HAP-1 (cell line): ENCODE data around the gene PRSS50.
"Not testable (repeated sequence)": the region's sequence is repeated elsewhere in the genome, so short reads cannot be mapped to it uniquely, and the experiment has no call there.

Source experiments
- DNase-seq, 2 experiments: peaks; one replicate each; pipeline ENCODE4 v3.0.0-alpha.2; 2016 to 2020; ENCODE audit warnings: low spot score in 2 of 2
- H3K27me3 ChIP-seq: fragments of 250-450 bp; sonication (Bioruptor Pico); 2 replicates; pipeline ENCODE4 v1.5.1; 2020; ENCODE audit warnings: low read depth, mild to moderate bottlenecking, moderate library complexity
- H3K36me3 ChIP-seq: fragments of 250-450 bp; sonication (Bioruptor Pico); replicated peaks from 2 replicates; pipeline ENCODE4 v1.5.1; 2020; ENCODE audit warnings: mild to moderate bottlenecking
- H3K4me1 ChIP-seq: fragments of 250-450 bp; sonication (Bioruptor Pico); 2 replicates; pipeline ENCODE4 v1.5.1; 2020; ENCODE audit warnings: mild to moderate bottlenecking
- H3K4me3 ChIP-seq: fragments of 250-450 bp; sonication (Bioruptor Pico); 2 replicates; pipeline ENCODE4 v1.5.1; 2020; ENCODE audit warnings: mild to moderate bottlenecking, moderate library complexity
- H3K9me3 ChIP-seq: fragments of 250-450 bp; sonication (Bioruptor Pico); 2 replicates; pipeline ENCODE4 v1.5.1; 2020; ENCODE audit warnings: mild to moderate bottlenecking, moderate library complexity
- in situ Hi-C: fragments of 300-500 bp; cut with MboI; formaldehyde crosslinking; loops from 3 replicates; pipeline ENCODE4 v1.14.3; 2020; ENCODE audit warnings: low sequenced_read_pairs, inconsistent platforms, mixed read lengths

Gene PRSS50, protein sequence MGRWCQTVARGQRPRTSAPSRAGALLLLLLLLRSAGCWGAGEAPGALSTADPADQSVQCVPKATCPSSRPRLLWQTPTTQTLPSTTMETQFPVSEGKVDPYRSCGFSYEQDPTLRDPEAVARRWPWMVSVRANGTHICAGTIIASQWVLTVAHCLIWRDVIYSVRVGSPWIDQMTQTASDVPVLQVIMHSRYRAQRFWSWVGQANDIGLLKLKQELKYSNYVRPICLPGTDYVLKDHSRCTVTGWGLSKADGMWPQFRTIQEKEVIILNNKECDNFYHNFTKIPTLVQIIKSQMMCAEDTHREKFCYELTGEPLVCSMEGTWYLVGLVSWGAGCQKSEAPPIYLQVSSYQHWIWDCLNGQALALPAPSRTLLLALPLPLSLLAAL

GRCh38 chr3:46717447-46718231 is at the start of gene PRSS50:
Gene PRSS50, minus strand, starts transcription at chr3:46717869. Its CDS starts 45 bp downstream, at chr3:46717824.
- in situ Hi-C loops, result loop anchor here (25.0 kb wide), 1 partner anchor 645 kb away; no protein-coding TSS in a partner anchor
- Histone ChIP-seq H3K9me3 (no peaks in the 10 kb centered on the region), H3K4me3 (no peak within 1 kb of the TSS), H3K27me3 (no peaks in the 10 kb centered on the region; the same call in 1 of the 2 replicates), H3K36me3 (no peaks in the 10 kb centered on the region; the same call in 1 of the 2 replicates), H3K4me1 (no peaks in the 10 kb centered on the region)
- peak in 1 of 2 experiments; percentile 37 for DNase-seq

DNA sequence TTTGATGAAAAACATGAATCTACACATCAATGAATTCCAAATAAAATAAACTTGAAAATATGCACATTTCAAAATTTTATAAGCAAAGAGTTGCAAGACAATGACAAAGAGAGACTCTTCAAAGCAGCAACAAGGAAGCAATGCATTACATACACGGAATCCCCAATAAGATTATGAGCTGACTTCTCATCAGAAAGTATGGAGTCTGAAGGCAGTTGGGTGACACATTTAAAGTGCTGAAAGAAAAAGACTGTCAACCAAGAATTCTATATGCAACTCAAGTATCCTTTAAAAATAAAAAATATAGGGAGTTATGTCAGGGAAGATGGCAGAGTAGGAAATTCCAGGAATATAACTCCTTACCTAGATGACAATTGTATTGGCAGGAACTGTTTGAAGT is 46.5 kb upstream of the PRSS50 start:
- H3K36me3 ChIP-seq, result no peaks in the 10 kb centered on the region
- DNase-seq, result no peak
- H3K27me3 ChIP-seq, result no peaks in the 10 kb centered on the region
- H3K4me1 ChIP-seq, result no peaks in the 10 kb centered on the region
- H3K4me3 ChIP-seq, result no peak overlapping the region
- in situ Hi-C loops, result no loop called here
- peaks cover 3% of the 10 kb centered on the region; the same call in 1 of the 2 replicates for H3K9me3 ChIP-seq

- DNase-seq, result no peak
- Histone ChIP-seq H3K4me1 (no peaks in the 10 kb centered on the region), H3K27me3 (no peaks in the 10 kb centered on the region), H3K4me3 (no peak overlapping the region), H3K36me3 (no peaks in the 10 kb centered on the region), H3K9me3 (peaks cover 3% of the 10 kb centered on the region; the same call in 1 of the 2 replicates)
- in situ Hi-C loops, result no loop called here
Measured at GRCh38 chr3:46763178-46763577, 45.5 kb upstream of the PRSS50 start.

- Histone ChIP-seq H3K4me3 (no peak overlapping the region), H3K9me3 (no peaks in the 10 kb centered on the region), H3K4me1 (no peaks in the 10 kb centered on the region), H3K36me3 (no peaks in the 10 kb centered on the region), H3K27me3 (no peaks in the 10 kb centered on the region)
- DNase-seq, result no peak
- in situ Hi-C loops, result no loop called here
Measured at GRCh38 chr3:46759239-46760167, 41.8 kb upstream of the PRSS50 start.

GRCh38 chr3:46756642-46757041 is 39.0 kb upstream of the PRSS50 start:
- in situ Hi-C loops, result no loop called here

GRCh38 chr3:46755646-46756045 is 38.0 kb upstream of the PRSS50 start:
- Histone ChIP-seq H3K4me3 (no peak overlapping the region), H3K4me1 (no peaks in the 10 kb centered on the region), H3K36me3 (no peaks in the 10 kb centered on the region), H3K9me3 (no peaks in the 10 kb centered on the region), H3K27me3 (no peaks in the 10 kb centered on the region)
- DNase-seq, result no peak
- in situ Hi-C loops, result no loop called here

More at GRCh38 chr3:46756642-46757041, 39.0 kb upstream of the PRSS50 start:
- Histone ChIP-seq H3K27me3 (no peaks in the 10 kb centered on the region), H3K36me3 (no peaks in the 10 kb centered on the region), H3K9me3 (no peaks in the 10 kb centered on the region), H3K4me1 (no peaks in the 10 kb centered on the region), H3K4me3 (no peak overlapping the region)
- no peak for DNase-seq

DNA sequence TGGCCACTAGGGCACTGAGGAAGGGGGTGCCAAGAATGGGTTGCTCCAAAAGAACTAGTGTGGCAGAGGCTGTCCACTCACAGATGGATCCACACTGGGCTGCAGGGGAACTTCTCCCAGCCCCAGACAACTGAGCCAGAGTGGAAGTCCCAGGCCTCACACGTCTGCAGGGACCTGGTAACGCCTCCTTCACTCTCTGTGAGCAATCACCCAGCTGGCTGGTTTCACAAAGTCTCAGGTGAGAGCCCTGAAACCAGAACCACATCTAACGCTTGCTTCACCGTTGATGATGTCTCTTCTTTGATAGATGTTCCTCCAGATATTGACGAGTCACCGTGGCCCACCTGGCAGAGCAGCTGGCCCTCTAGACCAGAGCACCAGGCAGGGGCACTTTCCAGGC is 35.5 kb upstream of the PRSS50 start:
- H3K9me3 ChIP-seq, H3K4me3 ChIP-seq, H3K36me3 ChIP-seq, H3K4me1 ChIP-seq, in situ Hi-C loops, H3K27me3 ChIP-seq, DNase-seq: not testable (repeated sequence)

GRCh38 chr3:46750555-46751038 is 32.9 kb upstream of the PRSS50 start:
- no peak for DNase-seq
- no peak overlapping the region for H3K4me3 ChIP-seq
- H3K4me1 ChIP-seq, result no peaks in the 10 kb centered on the region
- H3K27me3 ChIP-seq, result no peaks in the 10 kb centered on the region
- H3K36me3 ChIP-seq, result no peaks in the 10 kb centered on the region
- no peaks in the 10 kb centered on the region for H3K9me3 ChIP-seq
- in situ Hi-C loops, result no loop called here

GRCh38 chr3:46749129-46749528 is 31.5 kb upstream of the PRSS50 start:
- no peaks in the 10 kb centered on the region for H3K4me1 ChIP-seq
- H3K9me3 ChIP-seq, result no peaks in the 10 kb centered on the region
- no peaks in the 10 kb centered on the region for H3K27me3 ChIP-seq
- H3K36me3 ChIP-seq, result no peaks in the 10 kb centered on the region
- in situ Hi-C loops, result no loop called here
- no peak overlapping the region for H3K4me3 ChIP-seq
- no peak for DNase-seq

- DNase-seq, result no peak
- Histone ChIP-seq H3K4me3 (no peak overlapping the region), H3K9me3 (no peaks in the 10 kb centered on the region), H3K36me3 (no peaks in the 10 kb centered on the region), H3K4me1 (no peaks in the 10 kb centered on the region), H3K27me3 (no peaks in the 10 kb centered on the region)
- in situ Hi-C loops, result no loop called here
Measured at GRCh38 chr3:46748170-46748569, 30.5 kb upstream of the PRSS50 start.

- Histone ChIP-seq H3K9me3 (no peaks in the 10 kb centered on the region), H3K36me3 (no peaks in the 10 kb centered on the region), H3K4me1 (no peaks in the 10 kb centered on the region), H3K4me3 (no peak overlapping the region), H3K27me3 (no peaks in the 10 kb centered on the region)
- in situ Hi-C loops, result no loop called here
- DNase-seq, result no peak
Measured at GRCh38 chr3:46746711-46747110, 29.0 kb upstream of the PRSS50 start.

- DNase-seq, result no peak
- Histone ChIP-seq H3K36me3 (no peaks in the 10 kb centered on the region), H3K27me3 (no peaks in the 10 kb centered on the region), H3K4me1 (no peaks in the 10 kb centered on the region), H3K4me3 (no peak overlapping the region), H3K9me3 (no peaks in the 10 kb centered on the region)
- in situ Hi-C loops, result no loop called here
Measured at GRCh38 chr3:46742992-46743585, 25.4 kb upstream of the PRSS50 start.

GRCh38 chr3:46739565-46739964 is 21.9 kb upstream of the PRSS50 start:
- H3K36me3 ChIP-seq, DNase-seq, in situ Hi-C loops, H3K4me1 ChIP-seq, H3K4me3 ChIP-seq, H3K27me3 ChIP-seq, H3K9me3 ChIP-seq: not testable (repeated sequence)
